ENCODE data around the gene LAYN.

LAYN gene

GRCh38 chr11:111601979-111602864, 61.7 kb downstream of the LAYN start, which contains the start of gene SIK2:
Gene SIK2, plus strand, starts transcription at chr11:111602449. Its CDS starts 115 bp downstream, at chr11:111602564.
- H3K4me1 ChIP-seq (ENCODE audit: control insufficient read depth, low read depth, low read length): peaks cover 5% of the 10 kb centered on the region
- H3K79me2 ChIP-seq (ENCODE audit: control insufficient read depth, insufficient read depth, low read length): no peaks in the 10 kb centered on the region
- no CpG with 5 or more reads among the region's 100 CpGs for WGBS (ENCODE audit: extremely low coverage, insufficient coverage, low lambda C conversion rate)
- H3K36me3 ChIP-seq (ENCODE audit: control insufficient read depth, insufficient read depth, low read length): no peaks in the 10 kb centered on the region
- H3K4ac ChIP-seq (ENCODE audit: low read depth, low read length): peak within 1 kb of the TSS; percentile 0
- H2BK15ac ChIP-seq (replicated peaks; ENCODE audit: low read depth): no peak within 1 kb of the TSS
- H3K18ac ChIP-seq (ENCODE audit: low read length): peak within 1 kb of the TSS; percentile 81
- H3K9ac ChIP-seq (ENCODE audit: low read length): peak within 1 kb of the TSS; percentile 87
- H3K4me2 ChIP-seq (ENCODE audit: low read length): peak within 1 kb of the TSS; percentile 63
- peak within 1 kb of the TSS; percentile 34 for H3K27ac ChIP-seq (ENCODE audit: low read depth, low read length)
- peaks cover 3% of the 10 kb centered on the region for H3K27me3 ChIP-seq (ENCODE audit: insufficient read depth, low read length, poor library complexity)
- peak within 1 kb of the TSS; percentile 73 for H3K4me3 ChIP-seq (ENCODE audit: low read length)
- no peak within 1 kb of the TSS for H2AK5ac ChIP-seq (ENCODE audit: low read length)
- peak within 1 kb of the TSS; percentile 90 for H3K56ac ChIP-seq (ENCODE audit: low read length)
- H2BK5ac ChIP-seq (ENCODE audit: low read length): no peak within 1 kb of the TSS
- peak; percentile 98 for DNase-seq
- H4K5ac ChIP-seq (ENCODE audit: low read length): no peak within 1 kb of the TSS
- no peak within 1 kb of the TSS for H2BK120ac ChIP-seq (ENCODE audit: low read depth, low read length)
- H3K79me1 ChIP-seq (ENCODE audit: low read length): peaks cover 2% of the 10 kb centered on the region
- peak within 1 kb of the TSS; percentile 67 for H3K23ac ChIP-seq (ENCODE audit: low read length)
- no peak within 1 kb of the TSS for H4K8ac ChIP-seq (ENCODE audit: low read depth, low read length)

GRCh38 chr11:111602865-111603610, 62.5 kb downstream of the LAYN start:
- no peak overlapping the region for H2AK5ac ChIP-seq (ENCODE audit: low read length)
- peak overlapping the region; percentile 73 for H3K4me3 ChIP-seq (ENCODE audit: low read length)
- H4K5ac ChIP-seq (ENCODE audit: low read length): no peak overlapping the region
- peak overlapping the region; percentile 90 for H3K56ac ChIP-seq (ENCODE audit: low read length)
- H3K36me3 ChIP-seq (ENCODE audit: control insufficient read depth, insufficient read depth, low read length): no peaks in the 10 kb centered on the region
- no peak overlapping the region for H3K27ac ChIP-seq (ENCODE audit: low read depth, low read length)
- peaks cover 5% of the 10 kb centered on the region for H3K4me1 ChIP-seq (ENCODE audit: control insufficient read depth, low read depth, low read length)
- H2BK5ac ChIP-seq (ENCODE audit: low read length): no peak overlapping the region
- DNase-seq: peak; percentile 60
- H3K79me2 ChIP-seq (ENCODE audit: control insufficient read depth, insufficient read depth, low read length): no peaks in the 10 kb centered on the region
- peak overlapping the region; percentile 87 for H3K9ac ChIP-seq (ENCODE audit: low read length)
- peaks cover 2% of the 10 kb centered on the region for H3K79me1 ChIP-seq (ENCODE audit: low read length)
- peak overlapping the region; percentile 81 for H3K18ac ChIP-seq (ENCODE audit: low read length)
- no peak overlapping the region for H4K8ac ChIP-seq (ENCODE audit: low read depth, low read length)
- H3K4me2 ChIP-seq (ENCODE audit: low read length): peak overlapping the region; percentile 63
- no peak overlapping the region for H2BK15ac ChIP-seq (replicated peaks; ENCODE audit: low read depth)
- peak overlapping the region; percentile 67 for H3K23ac ChIP-seq (ENCODE audit: low read length)
- peak overlapping the region; percentile 0 for H3K4ac ChIP-seq (ENCODE audit: low read depth, low read length)
- H2BK120ac ChIP-seq (ENCODE audit: low read depth, low read length): no peak overlapping the region
- peaks cover 3% of the 10 kb centered on the region for H3K27me3 ChIP-seq (ENCODE audit: insufficient read depth, low read length, poor library complexity)
- WGBS (ENCODE audit: extremely low coverage, insufficient coverage, low lambda C conversion rate): no CpG with 5 or more reads among the region's 44 CpGs

- H3K27ac ChIP-seq (ENCODE audit: low read depth, low read length): no peak overlapping the region
- DNase-seq: no peak
- H2AK5ac ChIP-seq (ENCODE audit: low read length): no peak overlapping the region
Observed at GRCh38 chr11:111603611-111604130, 63.2 kb downstream of the LAYN start.

GRCh38 chr11:111604392-111605009, 64.0 kb downstream of the LAYN start:
- Histone ChIP-seq H3K23ac (ENCODE audit: low read length) (no peak overlapping the region), H3K56ac (ENCODE audit: low read length) (no peak overlapping the region), H3K27ac (ENCODE audit: low read depth, low read length) (no peak overlapping the region), H3K4me2 (ENCODE audit: low read length) (no peak overlapping the region), H3K18ac (ENCODE audit: low read length) (no peak overlapping the region), H3K9ac (ENCODE audit: low read length) (no peak overlapping the region), H3K27me3 (ENCODE audit: insufficient read depth, low read length, poor library complexity) (peaks cover 3% of the 10 kb centered on the region), H3K79me2 (ENCODE audit: control insufficient read depth, insufficient read depth, low read length) (no peaks in the 10 kb centered on the region), H4K5ac (ENCODE audit: low read length) (no peak overlapping the region), H2BK15ac (replicated peaks; ENCODE audit: low read depth) (no peak overlapping the region), H3K4me1 (ENCODE audit: control insufficient read depth, low read depth, low read length) (peaks cover 5% of the 10 kb centered on the region), H3K4ac (ENCODE audit: low read depth, low read length) (no peak overlapping the region), H3K36me3 (ENCODE audit: control insufficient read depth, insufficient read depth, low read length) (no peaks in the 10 kb centered on the region), H4K8ac (ENCODE audit: low read depth, low read length) (no peak overlapping the region), H2AK5ac (ENCODE audit: low read length) (no peak overlapping the region), H3K4me3 (ENCODE audit: low read length) (no peak overlapping the region), H3K79me1 (ENCODE audit: low read length) (peaks cover 2% of the 10 kb centered on the region), H2BK120ac (ENCODE audit: low read depth, low read length) (no peak overlapping the region), H2BK5ac (ENCODE audit: low read length) (no peak overlapping the region)
- no CpG with 5 or more reads among the region's 9 CpGs for WGBS (ENCODE audit: extremely low coverage, insufficient coverage, low lambda C conversion rate)
- peak; percentile 67 for DNase-seq

More at GRCh38 chr11:111603611-111604130, 63.2 kb downstream of the LAYN start:
- no peak overlapping the region for H4K8ac ChIP-seq (ENCODE audit: low read depth, low read length)
- H2BK120ac ChIP-seq (ENCODE audit: low read depth, low read length): no peak overlapping the region
- peaks cover 3% of the 10 kb centered on the region for H3K27me3 ChIP-seq (ENCODE audit: insufficient read depth, low read length, poor library complexity)
- H3K4me3 ChIP-seq (ENCODE audit: low read length): no peak overlapping the region
- peak overlapping the region; percentile 15 for H3K4me2 ChIP-seq (ENCODE audit: low read length)
- no peak overlapping the region for H2BK15ac ChIP-seq (replicated peaks; ENCODE audit: low read depth)
- no peak overlapping the region for H3K18ac ChIP-seq (ENCODE audit: low read length)
- no peak overlapping the region for H2BK5ac ChIP-seq (ENCODE audit: low read length)
- peak overlapping the region; percentile 67 for H3K23ac ChIP-seq (ENCODE audit: low read length)
- H4K5ac ChIP-seq (ENCODE audit: low read length): no peak overlapping the region
- H3K36me3 ChIP-seq (ENCODE audit: control insufficient read depth, insufficient read depth, low read length): no peaks in the 10 kb centered on the region
- H3K9ac ChIP-seq (ENCODE audit: low read length): peak overlapping the region; percentile 87
- no CpG with 5 or more reads among the region's 7 CpGs for WGBS (ENCODE audit: extremely low coverage, insufficient coverage, low lambda C conversion rate)
- H3K79me2 ChIP-seq (ENCODE audit: control insufficient read depth, insufficient read depth, low read length): no peaks in the 10 kb centered on the region
- H3K79me1 ChIP-seq (ENCODE audit: low read length): peaks cover 2% of the 10 kb centered on the region
- H3K56ac ChIP-seq (ENCODE audit: low read length): peak overlapping the region; percentile 90
- H3K4me1 ChIP-seq (ENCODE audit: control insufficient read depth, low read depth, low read length): peaks cover 5% of the 10 kb centered on the region
- H3K4ac ChIP-seq (ENCODE audit: low read depth, low read length): no peak overlapping the region

- Histone ChIP-seq H3K27me3 (ENCODE audit: insufficient read depth, low read length, poor library complexity) (peaks cover 3% of the 10 kb centered on the region), H3K4me1 (ENCODE audit: control insufficient read depth, low read depth, low read length) (peaks cover 5% of the 10 kb centered on the region), H3K18ac (ENCODE audit: low read length) (no peak overlapping the region), H3K36me3 (ENCODE audit: control insufficient read depth, insufficient read depth, low read length) (no peaks in the 10 kb centered on the region), H3K56ac (ENCODE audit: low read length) (no peak overlapping the region), H3K4me2 (ENCODE audit: low read length) (no peak overlapping the region), H3K27ac (ENCODE audit: low read depth, low read length) (no peak overlapping the region), H3K4ac (ENCODE audit: low read depth, low read length) (no peak overlapping the region), H3K9ac (ENCODE audit: low read length) (no peak overlapping the region), H4K5ac (ENCODE audit: low read length) (no peak overlapping the region), H3K79me1 (ENCODE audit: low read length) (peaks cover 2% of the 10 kb centered on the region), H3K23ac (ENCODE audit: low read length) (no peak overlapping the region), H2BK5ac (ENCODE audit: low read length) (no peak overlapping the region), H3K79me2 (ENCODE audit: control insufficient read depth, insufficient read depth, low read length) (no peaks in the 10 kb centered on the region), H2AK5ac (ENCODE audit: low read length) (no peak overlapping the region), H3K4me3 (ENCODE audit: low read length) (no peak overlapping the region), H2BK15ac (replicated peaks; ENCODE audit: low read depth) (no peak overlapping the region), H4K8ac (ENCODE audit: low read depth, low read length) (no peak overlapping the region), H2BK120ac (ENCODE audit: low read depth, low read length) (no peak overlapping the region)
- WGBS (ENCODE audit: extremely low coverage, insufficient coverage, low lambda C conversion rate): no CpG with 5 or more reads among the region's 4 CpGs
- no peak for DNase-seq
Observed at GRCh38 chr11:111605681-111606080, 65.2 kb downstream of the LAYN start.

Data from mesendoderm (in vitro differentiated cells).